SK-N-SH treated with all-trans-retinoic acid at 6 μM for 48 hours (cell line): ENCODE measurements around the gene LRRFIP2.

ENCODE experiments used
- ATAC-seq: fragments of 200-7000 bp; cut with Tn5 transposase; 3 replicates; pipeline ENCODE4 v1.9.1; 2020; ENCODE audit warnings: mild to moderate bottlenecking, moderate library complexity
- BACH2 ChIP-seq: fragments of 250-450 bp; sonication (Bioruptor Pico); IDR thresholded peaks from 2 replicates; pipeline ENCODE4 v1.9.0; 2021; ENCODE audit warnings: mild to moderate bottlenecking, borderline replicate concordance
- CSDC2 ChIP-seq: fragments of 250-450 bp; sonication (Bioruptor Pico); IDR thresholded peaks from 2 replicates; pipeline ENCODE4 v1.5.0; 2020; ENCODE audit warnings: mild to moderate bottlenecking, moderate library complexity
- ESRRG ChIP-seq: fragments of 250-450 bp; sonication (Bioruptor Pico); IDR thresholded peaks from 2 replicates; pipeline ENCODE4 v1.6.1; 2021; ENCODE audit warnings: mild to moderate bottlenecking
- GLIS3 ChIP-seq: fragments of 250-450 bp; sonication (Bioruptor Pico); IDR thresholded peaks from 2 replicates; pipeline ENCODE4 v1.5.0; 2020; ENCODE audit warnings: mild to moderate bottlenecking, moderate library complexity
- ISL1 ChIP-seq: fragments of 250-450 bp; sonication (Bioruptor Pico); IDR thresholded peaks from 2 replicates; pipeline ENCODE4 v2.1.2; 2022; ENCODE audit warnings: mild to moderate bottlenecking, moderate library complexity
- OSR1 ChIP-seq: fragments of 250-450 bp; sonication (Bioruptor Pico); IDR thresholded peaks from 2 replicates; pipeline ENCODE4 v1.8.0; 2022; ENCODE audit warnings: moderate library complexity, mild to moderate bottlenecking, inconsistent platforms
- PPARA ChIP-seq: fragments of 250-450 bp; sonication (Bioruptor Pico); IDR thresholded peaks from 2 replicates; pipeline ENCODE4 v1.5.0; 2020; ENCODE audit warnings: mild to moderate bottlenecking, borderline replicate concordance
- RARB ChIP-seq: fragments of 250-450 bp; sonication (Bioruptor Pico); IDR thresholded peaks from 2 replicates; pipeline ENCODE4 v1.8.0; 2021; ENCODE audit warnings: mild to moderate bottlenecking, moderate library complexity
- SNAI2 ChIP-seq: fragments of 250-450 bp; sonication (Bioruptor Pico); IDR thresholded peaks from 2 replicates; pipeline ENCODE4 v1.5.0; 2020; ENCODE audit warnings: mild to moderate bottlenecking, moderate library complexity
- TCF4 ChIP-seq: fragments of 250-450 bp; sonication (Bioruptor Pico); IDR thresholded peaks from 2 replicates; pipeline ENCODE4 v1.8.0; 2021; ENCODE audit warnings: mild to moderate bottlenecking, moderate library complexity, borderline replicate concordance
- TOX ChIP-seq: fragments of 250-450 bp; sonication (Bioruptor Pico); IDR thresholded peaks from 2 replicates; pipeline ENCODE4 v1.8.0; 2021; ENCODE audit warnings: mild to moderate bottlenecking, moderate library complexity, borderline replicate concordance
- ZC3H10 ChIP-seq: fragments of 250-450 bp; sonication (Bioruptor Pico); IDR thresholded peaks from 2 replicates; pipeline ENCODE4 v1.5.1; 2021; ENCODE audit warnings: mild to moderate bottlenecking, moderate library complexity
- ZFP3 ChIP-seq: fragments of 250-450 bp; sonication (Bioruptor Pico); IDR thresholded peaks from 2 replicates; pipeline ENCODE4 v1.5.0; 2020; ENCODE audit warnings: mild to moderate bottlenecking, moderate library complexity
- ZFP30 ChIP-seq: fragments of 450-650 bp; formaldehyde crosslinking; IDR thresholded peaks from 2 replicates; pipeline ENCODE4 v1.5.0; 2022; ENCODE audit warnings: mild to moderate bottlenecking, moderate library complexity
- ZNF565 ChIP-seq: fragments of 450-650 bp; formaldehyde crosslinking; conservative IDR thresholded peaks from 2 replicates; pipeline ENCODE4 v1.5.0; 2020; ENCODE audit warnings: low read depth, mild to moderate bottlenecking, moderate library complexity
- ZNF70 ChIP-seq: fragments of 450-650 bp; formaldehyde crosslinking; IDR thresholded peaks from 2 replicates; pipeline ENCODE4 v1.5.0; 2020; ENCODE audit warnings: mild to moderate bottlenecking, moderate library complexity
- TF ChIP-seq, protein P1 (sequence below): fragments of 250-450 bp; sonication (Bioruptor Pico); IDR thresholded peaks from 2 replicates; pipeline ENCODE4 v1.5.1; 2021; ENCODE audit warnings: mild to moderate bottlenecking, moderate library complexity
- TF ChIP-seq, protein P2 (sequence below): fragments of 250-450 bp; sonication (Bioruptor Pico); IDR thresholded peaks from 2 replicates; pipeline ENCODE4 v1.8.0; 2021; ENCODE audit warnings: low read depth, mild to moderate bottlenecking, moderate library complexity, borderline replicate concordance
- TF ChIP-seq, protein P3 (sequence below): fragments of 250-450 bp; sonication (Bioruptor Pico); IDR thresholded peaks from 2 replicates; pipeline ENCODE4 v1.5.0; 2020; ENCODE audit warnings: mild to moderate bottlenecking, moderate library complexity
- TF ChIP-seq, protein P4 (sequence below): fragments of 250-450 bp; sonication (Bioruptor Pico); IDR thresholded peaks from 2 replicates; pipeline ENCODE4 v1.5.1; 2020; ENCODE audit warnings: low read depth, mild to moderate bottlenecking, moderate library complexity
- TF ChIP-seq, protein P5 (sequence below): fragments of 250-450 bp; sonication (Bioruptor Pico); IDR thresholded peaks from 2 replicates; pipeline ENCODE4 v1.8.0; 2020; ENCODE audit warnings: mild to moderate bottlenecking, moderate library complexity, borderline replicate concordance

Gene LRRFIP2

DNA sequence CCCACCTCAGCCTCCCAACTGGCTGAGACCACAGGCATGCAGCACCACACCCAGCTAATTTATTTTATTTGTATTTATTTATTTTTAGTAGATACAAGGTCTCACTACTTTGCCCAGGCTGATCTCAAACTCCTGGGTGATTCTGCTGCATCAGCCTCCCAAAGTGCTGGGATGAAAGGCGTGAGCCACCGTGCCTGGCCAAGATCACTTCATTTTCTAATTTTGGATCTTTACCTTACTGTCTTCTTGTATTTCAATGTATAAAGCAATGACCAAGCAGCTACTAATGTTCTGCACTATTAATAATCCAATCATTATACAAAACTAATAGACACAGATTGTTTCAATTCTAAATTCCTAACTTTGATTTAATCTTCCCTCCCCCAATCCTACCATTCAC lies 56.2 kb downstream of the LRRFIP2 start:
- TF ChIP-seq ZNF70 (CRISPR knock-in tag) (no peak), TCF4 (CRISPR knock-in tag) (no peak)
- no peak for ATAC-seq

DNA sequence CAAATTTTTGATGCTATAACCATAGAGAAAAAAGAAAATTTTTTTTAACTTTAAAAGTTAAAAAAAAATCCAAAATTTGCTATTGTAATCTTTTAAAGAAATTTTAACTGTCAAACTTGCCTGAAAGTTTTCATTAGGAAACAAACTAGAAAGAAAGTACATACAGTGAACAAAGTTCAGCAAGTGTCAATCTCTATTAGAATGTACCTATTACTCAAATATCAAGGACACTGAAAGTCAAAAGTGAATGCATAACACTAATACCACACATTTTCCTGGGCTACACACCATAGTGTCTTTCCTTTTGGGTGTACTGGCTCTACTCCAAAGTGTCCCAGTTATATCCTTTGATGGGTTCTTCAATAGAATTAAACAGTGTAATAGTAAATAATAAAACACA lies 56.8 kb downstream of the LRRFIP2 start:
- no peak for ATAC-seq
- TF ChIP-seq, protein P1, sequence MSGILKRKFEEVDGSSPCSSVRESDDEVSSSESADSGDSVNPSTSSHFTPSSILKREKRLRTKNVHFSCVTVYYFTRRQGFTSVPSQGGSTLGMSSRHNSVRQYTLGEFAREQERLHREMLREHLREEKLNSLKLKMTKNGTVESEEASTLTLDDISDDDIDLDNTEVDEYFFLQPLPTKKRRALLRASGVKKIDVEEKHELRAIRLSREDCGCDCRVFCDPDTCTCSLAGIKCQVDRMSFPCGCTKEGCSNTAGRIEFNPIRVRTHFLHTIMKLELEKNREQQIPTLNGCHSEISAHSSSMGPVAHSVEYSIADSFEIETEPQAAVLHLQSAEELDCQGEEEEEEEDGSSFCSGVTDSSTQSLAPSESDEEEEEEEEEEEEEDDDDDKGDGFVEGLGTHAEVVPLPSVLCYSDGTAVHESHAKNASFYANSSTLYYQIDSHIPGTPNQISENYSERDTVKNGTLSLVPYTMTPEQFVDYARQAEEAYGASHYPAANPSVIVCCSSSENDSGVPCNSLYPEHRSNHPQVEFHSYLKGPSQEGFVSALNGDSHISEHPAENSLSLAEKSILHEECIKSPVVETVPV (CRISPR knock-in tag): no peak
- TF ChIP-seq TOX (CRISPR knock-in tag) (no peak), CSDC2 (CRISPR knock-in tag) (no peak), ZC3H10 (CRISPR knock-in tag) (no peak), ZFP3 (no peak), ISL1 (CRISPR knock-in tag) (no peak), GLIS3 (no peak), ZFP30 (CRISPR knock-in tag) (no peak), BACH2 (no peak), PPARA (no peak), ZNF70 (CRISPR knock-in tag) (no peak), RARB (CRISPR knock-in tag) (no peak)
- TF ChIP-seq, protein P2, sequence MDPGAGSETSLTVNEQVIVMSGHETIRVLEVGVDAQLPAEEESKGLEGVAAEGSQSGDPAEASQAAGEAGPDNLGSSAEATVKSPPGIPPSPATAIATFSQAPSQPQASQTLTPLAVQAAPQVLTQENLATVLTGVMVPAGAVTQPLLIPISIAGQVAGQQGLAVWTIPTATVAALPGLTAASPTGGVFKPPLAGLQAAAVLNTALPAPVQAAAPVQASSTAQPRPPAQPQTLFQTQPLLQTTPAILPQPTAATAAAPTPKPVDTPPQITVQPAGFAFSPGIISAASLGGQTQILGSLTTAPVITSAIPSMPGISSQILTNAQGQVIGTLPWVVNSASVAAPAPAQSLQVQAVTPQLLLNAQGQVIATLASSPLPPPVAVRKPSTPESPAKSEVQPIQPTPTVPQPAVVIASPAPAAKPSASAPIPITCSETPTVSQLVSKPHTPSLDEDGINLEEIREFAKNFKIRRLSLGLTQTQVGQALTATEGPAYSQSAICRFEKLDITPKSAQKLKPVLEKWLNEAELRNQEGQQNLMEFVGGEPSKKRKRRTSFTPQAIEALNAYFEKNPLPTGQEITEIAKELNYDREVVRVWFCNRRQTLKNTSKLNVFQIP (CRISPR knock-in tag): no peak
- TF ChIP-seq, protein P3, sequence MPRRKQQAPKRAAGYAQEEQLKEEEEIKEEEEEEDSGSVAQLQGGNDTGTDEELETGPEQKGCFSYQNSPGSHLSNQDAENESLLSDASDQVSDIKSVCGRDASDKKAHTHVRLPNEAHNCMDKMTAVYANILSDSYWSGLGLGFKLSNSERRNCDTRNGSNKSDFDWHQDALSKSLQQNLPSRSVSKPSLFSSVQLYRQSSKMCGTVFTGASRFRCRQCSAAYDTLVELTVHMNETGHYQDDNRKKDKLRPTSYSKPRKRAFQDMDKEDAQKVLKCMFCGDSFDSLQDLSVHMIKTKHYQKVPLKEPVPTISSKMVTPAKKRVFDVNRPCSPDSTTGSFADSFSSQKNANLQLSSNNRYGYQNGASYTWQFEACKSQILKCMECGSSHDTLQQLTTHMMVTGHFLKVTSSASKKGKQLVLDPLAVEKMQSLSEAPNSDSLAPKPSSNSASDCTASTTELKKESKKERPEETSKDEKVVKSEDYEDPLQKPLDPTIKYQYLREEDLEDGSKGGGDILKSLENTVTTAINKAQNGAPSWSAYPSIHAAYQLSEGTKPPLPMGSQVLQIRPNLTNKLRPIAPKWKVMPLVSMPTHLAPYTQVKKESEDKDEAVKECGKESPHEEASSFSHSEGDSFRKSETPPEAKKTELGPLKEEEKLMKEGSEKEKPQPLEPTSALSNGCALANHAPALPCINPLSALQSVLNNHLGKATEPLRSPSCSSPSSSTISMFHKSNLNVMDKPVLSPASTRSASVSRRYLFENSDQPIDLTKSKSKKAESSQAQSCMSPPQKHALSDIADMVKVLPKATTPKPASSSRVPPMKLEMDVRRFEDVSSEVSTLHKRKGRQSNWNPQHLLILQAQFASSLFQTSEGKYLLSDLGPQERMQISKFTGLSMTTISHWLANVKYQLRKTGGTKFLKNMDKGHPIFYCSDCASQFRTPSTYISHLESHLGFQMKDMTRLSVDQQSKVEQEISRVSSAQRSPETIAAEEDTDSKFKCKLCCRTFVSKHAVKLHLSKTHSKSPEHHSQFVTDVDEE (CRISPR knock-in tag): no peak
- TF ChIP-seq, protein P4, sequence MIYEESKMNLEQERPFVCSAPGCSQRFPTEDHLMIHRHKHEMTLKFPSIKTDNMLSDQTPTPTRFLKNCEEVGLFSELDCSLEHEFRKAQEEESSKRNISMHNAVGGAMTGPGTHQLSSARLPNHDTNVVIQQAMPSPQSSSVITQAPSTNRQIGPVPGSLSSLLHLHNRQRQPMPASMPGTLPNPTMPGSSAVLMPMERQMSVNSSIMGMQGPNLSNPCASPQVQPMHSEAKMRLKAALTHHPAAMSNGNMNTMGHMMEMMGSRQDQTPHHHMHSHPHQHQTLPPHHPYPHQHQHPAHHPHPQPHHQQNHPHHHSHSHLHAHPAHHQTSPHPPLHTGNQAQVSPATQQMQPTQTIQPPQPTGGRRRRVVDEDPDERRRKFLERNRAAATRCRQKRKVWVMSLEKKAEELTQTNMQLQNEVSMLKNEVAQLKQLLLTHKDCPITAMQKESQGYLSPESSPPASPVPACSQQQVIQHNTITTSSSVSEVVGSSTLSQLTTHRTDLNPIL (CRISPR knock-in tag): no peak

DNA sequence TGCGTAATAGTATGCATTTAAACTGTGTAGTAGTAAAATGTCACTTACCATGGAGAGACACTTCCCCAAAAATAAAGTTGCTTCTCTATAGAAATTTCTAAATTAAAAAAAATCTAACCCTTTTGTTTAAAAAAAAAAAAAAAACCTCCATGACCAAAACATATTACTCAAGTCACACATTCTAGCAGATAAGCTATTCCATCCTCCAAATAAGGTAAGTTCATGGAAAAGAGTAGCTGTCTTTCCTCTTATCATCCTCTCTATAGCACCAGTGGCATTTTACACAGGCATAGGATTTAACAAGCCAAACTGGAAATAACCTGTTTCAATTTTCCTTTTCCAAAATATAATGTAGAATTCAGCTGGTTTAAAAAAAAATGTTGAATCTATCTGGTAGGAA lies 57.4 kb downstream of the LRRFIP2 start:
- ATAC-seq: no peak
- TF ChIP-seq ZFP3 (no peak), TOX (CRISPR knock-in tag) (no peak), PPARA (no peak), BACH2 (no peak)

DNA sequence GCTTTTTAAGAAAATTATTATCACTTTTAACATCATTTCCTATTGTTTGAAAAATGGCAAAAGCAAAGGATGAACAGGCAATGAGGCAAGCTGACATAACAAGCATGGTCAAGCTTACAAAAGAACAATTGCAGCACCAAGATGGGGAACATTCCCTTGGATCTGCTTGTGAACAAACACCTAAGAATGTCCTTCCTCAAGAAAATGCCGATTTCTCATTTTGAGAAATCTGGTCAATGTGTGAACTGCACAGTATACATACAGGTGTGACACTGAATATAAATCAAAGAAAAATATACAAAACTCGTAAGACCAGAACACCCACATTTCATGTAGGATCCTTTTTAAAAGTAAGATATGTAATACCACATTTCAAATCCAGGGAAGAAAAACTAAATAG lies 58.9 kb downstream of the LRRFIP2 start:
- no peak for ATAC-seq
- TF ChIP-seq ESRRG (CRISPR knock-in tag) (no peak), SNAI2 (no peak), TCF4 (CRISPR knock-in tag) (no peak), RARB (CRISPR knock-in tag) (no peak), ZNF565 (CRISPR knock-in tag) (no peak), ZFP30 (CRISPR knock-in tag) (no peak), ZNF70 (CRISPR knock-in tag) (no peak), PPARA (no peak), OSR1 (CRISPR knock-in tag) (no peak), CSDC2 (CRISPR knock-in tag) (no peak), ZC3H10 (CRISPR knock-in tag) (no peak)
- TF ChIP-seq, protein P5, sequence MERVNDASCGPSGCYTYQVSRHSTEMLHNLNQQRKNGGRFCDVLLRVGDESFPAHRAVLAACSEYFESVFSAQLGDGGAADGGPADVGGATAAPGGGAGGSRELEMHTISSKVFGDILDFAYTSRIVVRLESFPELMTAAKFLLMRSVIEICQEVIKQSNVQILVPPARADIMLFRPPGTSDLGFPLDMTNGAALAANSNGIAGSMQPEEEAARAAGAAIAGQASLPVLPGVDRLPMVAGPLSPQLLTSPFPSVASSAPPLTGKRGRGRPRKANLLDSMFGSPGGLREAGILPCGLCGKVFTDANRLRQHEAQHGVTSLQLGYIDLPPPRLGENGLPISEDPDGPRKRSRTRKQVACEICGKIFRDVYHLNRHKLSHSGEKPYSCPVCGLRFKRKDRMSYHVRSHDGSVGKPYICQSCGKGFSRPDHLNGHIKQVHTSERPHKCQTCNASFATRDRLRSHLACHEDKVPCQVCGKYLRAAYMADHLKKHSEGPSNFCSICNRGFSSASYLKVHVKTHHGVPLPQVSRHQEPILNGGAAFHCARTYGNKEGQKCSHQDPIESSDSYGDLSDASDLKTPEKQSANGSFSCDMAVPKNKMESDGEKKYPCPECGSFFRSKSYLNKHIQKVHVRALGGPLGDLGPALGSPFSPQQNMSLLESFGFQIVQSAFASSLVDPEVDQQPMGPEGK (CRISPR knock-in tag): no peak
- TF ChIP-seq, protein P2 (CRISPR knock-in tag): no peak
- TF ChIP-seq, protein P1 (CRISPR knock-in tag): no peak
- TF ChIP-seq, protein P3 (CRISPR knock-in tag): no peak
